Stomach (tissue), 4 donors: ENCODE measurements around the gene UGT1A8.

Experiments used
- CTCF ChIP-seq, 7 experiments: fragments of 450-650 bp in 4 of 7; fragments of 200-600 bp in 3 of 7; sonication (generic) in 3 of 7; IDR thresholded peaks; one replicate each; pipeline ENCODE4 v1.5.1; 2016 to 2019; ENCODE audit warnings: antibody characterized with exemption in 7 of 7, control low read depth in 2 of 7, mild to moderate bottlenecking in 1 of 7
- EP300 ChIP-seq: sonication (generic); formaldehyde crosslinking; IDR thresholded peaks from one replicate; pipeline ENCODE4 v1.6.1; 2017; ENCODE audit warnings: antibody characterized with exemption
- POLR2A ChIP-seq, 4 donors: fragments of 450-650 bp; IDR thresholded peaks; one replicate each; pipeline ENCODE4 v1.6.1; 2016; ENCODE audit warnings: antibody characterized with exemption in 4 of 4, control low read depth in 2 of 4, mild to moderate bottlenecking in 1 of 4, moderate library complexity in 1 of 4

- TF ChIP-seq CTCF (IDR thresholded peaks at IDR 0.05) (no peak), POLR2A (IDR thresholded peaks at IDR 0.05) (no peak), EP300 (no peak)
Measured at GRCh38 chr2:233572468-233572867, 45.0 kb upstream of the UGT1A8 start.
